Fibroblast of lung (primary cell): ENCODE results near the gene EZR. TPM values are rescaled to one million over a fixed set of nuclear protein-coding genes. Genes with fewer than 3 reads are reported as not detected.

Source experiments
- DNase-seq, 2 donors: peaks; one replicate each; pipeline versions ENCODE4 v3.0.0 to v3.0.0-alpha.2; 2010; ENCODE audit warnings: low read depth in 2 of 2
- H2AFZ ChIP-seq: 2 replicates; pipeline ENCODE4 v1.5.1; 2012; ENCODE audit warnings: low read length, control low read depth, inconsistent platforms
- H3K27ac ChIP-seq: 2 replicates; pipeline ENCODE4 v1.5.1; 2011; ENCODE audit warnings: low read length, control low read depth; ENCODE audit not compliant: insufficient read depth
- H3K27me3 ChIP-seq: 2 replicates; pipeline ENCODE4 v1.5.1; 2011; ENCODE audit warnings: mild to moderate bottlenecking, low read length; ENCODE audit not compliant: control insufficient read depth, insufficient read depth
- H3K36me3 ChIP-seq: 2 replicates; pipeline ENCODE4 v1.5.1; 2011; ENCODE audit warnings: low read length; ENCODE audit not compliant: control insufficient read depth, insufficient read depth
- H3K4me1 ChIP-seq: 2 replicates; pipeline ENCODE4 v1.5.1; 2011; ENCODE audit warnings: low read length; ENCODE audit not compliant: control insufficient read depth, insufficient read depth; ENCODE audit errors: extremely low read depth
- H3K4me2 ChIP-seq: 2 replicates; pipeline ENCODE4 v1.5.1; 2011; ENCODE audit warnings: low read length, control low read depth; ENCODE audit not compliant: insufficient read depth; ENCODE audit errors: extremely low read depth
- H3K4me3 ChIP-seq, 4 experiments: fragments of 200-600 bp in 1 of 4; sonication (generic) in 1 of 4; replicated peaks in 1 of 4; 2 replicates each; pipeline ENCODE4 v1.5.1; 2011 to 2016; ENCODE audit warnings: low read length in 4 of 4, low read depth in 3 of 4, mild to moderate bottlenecking in 3 of 4, control low read depth in 2 of 4, inconsistent platforms in 1 of 4, mixed read lengths in 1 of 4; ENCODE audit not compliant: insufficient read depth in 1 of 4; ENCODE audit errors: control extremely low read depth in 1 of 4
- H3K79me2 ChIP-seq: 2 replicates; pipeline ENCODE4 v1.5.1; 2012; ENCODE audit warnings: mild to moderate bottlenecking, low read length, inconsistent platforms; ENCODE audit not compliant: control insufficient read depth, insufficient read depth
- H3K9ac ChIP-seq: 2 replicates; pipeline ENCODE4 v1.5.1; 2011; ENCODE audit warnings: mild to moderate bottlenecking, low read length, control low read depth; ENCODE audit not compliant: insufficient read depth
- H3K9me3 ChIP-seq: 2 replicates; pipeline ENCODE4 v1.5.1; 2012; ENCODE audit warnings: low read depth, low read length; ENCODE audit not compliant: control insufficient read depth, insufficient read depth
- H4K20me1 ChIP-seq: 2 replicates; pipeline ENCODE4 v1.5.1; 2011; ENCODE audit warnings: low read length; ENCODE audit not compliant: control insufficient read depth, insufficient read depth; ENCODE audit errors: extremely low read depth
- EZH2 ChIP-seq: IDR thresholded peaks from 2 replicates; pipeline ENCODE4 v1.5.1; 2012; ENCODE audit warnings: low read length, control low read depth, mild to moderate bottlenecking; ENCODE audit errors: missing control alignments
- polyA plus RNA-seq, 2 donors: library from polyadenylated mRNA; depleted of rRNA in 1 of 2; stranded (reverse) in 1 of 2; unstranded in 1 of 2; fragments of >200 nt; gene quantifications; 2 replicates each; pipeline ENCODE4 v1.2.1, GENCODE V29; 2011 to 2012; ENCODE audit warnings: missing spikeins in 1 of 2
- total RNA-seq: library from RNA; depleted of rRNA; stranded (reverse); fragments of >200 nt; gene quantifications from 2 replicates; pipeline ENCODE4 v1.2.1, GENCODE V29; 2014
- TF ChIP-seq, protein P1 (sequence below), 2 donors: IDR thresholded peaks in 1 of 2; conservative IDR thresholded peaks in 1 of 2; 1 replicate in 1 of 2; 2 replicates in 1 of 2; pipeline ENCODE4 v1.5.1; 2011 to 2012; ENCODE audit warnings: low read length in 2 of 2, control low read depth in 1 of 2, inconsistent platforms in 1 of 2, low read depth in 1 of 2, mild to moderate bottlenecking in 1 of 2

Gene EZR
- total and polyA plus RNA-seq, 2 donors (not counting 1 experiment from before 2014, with no cell fraction given) = 89.0 to 132 TPM

DNA sequence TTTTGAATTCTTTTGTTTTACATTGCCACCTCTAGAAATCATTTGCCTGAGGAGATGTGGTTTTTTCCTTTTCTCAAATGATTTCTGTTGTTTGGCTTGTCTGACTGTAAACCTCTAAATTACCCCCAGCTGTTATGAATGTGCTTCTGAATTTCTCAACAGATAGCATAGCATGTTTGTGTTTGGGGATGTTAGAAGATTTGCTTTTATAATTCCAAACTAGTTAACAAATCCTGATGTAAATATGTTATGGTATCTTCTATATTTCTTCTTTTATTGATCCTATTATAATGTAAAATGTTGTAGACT is 31.6 kb upstream of the EZR start:
- Histone ChIP-seq H2AFZ (no peak overlapping the region), H3K79me2 (no peaks in the 10 kb centered on the region), H3K4me2 (peak overlapping the region; percentile 72), H3K27me3 (no peaks in the 10 kb centered on the region), H3K9me3 (no peaks in the 10 kb centered on the region), H3K36me3 (no peaks in the 10 kb centered on the region), H3K4me3 (no peak overlapping the region), H3K27ac (peak overlapping the region; percentile 90), H4K20me1 (no peaks in the 10 kb centered on the region), H3K9ac (no peak overlapping the region), H3K4me1 (peaks cover 19% of the 10 kb centered on the region)
- TF ChIP-seq EZH2 = no peak
- TF ChIP-seq, protein P1, sequence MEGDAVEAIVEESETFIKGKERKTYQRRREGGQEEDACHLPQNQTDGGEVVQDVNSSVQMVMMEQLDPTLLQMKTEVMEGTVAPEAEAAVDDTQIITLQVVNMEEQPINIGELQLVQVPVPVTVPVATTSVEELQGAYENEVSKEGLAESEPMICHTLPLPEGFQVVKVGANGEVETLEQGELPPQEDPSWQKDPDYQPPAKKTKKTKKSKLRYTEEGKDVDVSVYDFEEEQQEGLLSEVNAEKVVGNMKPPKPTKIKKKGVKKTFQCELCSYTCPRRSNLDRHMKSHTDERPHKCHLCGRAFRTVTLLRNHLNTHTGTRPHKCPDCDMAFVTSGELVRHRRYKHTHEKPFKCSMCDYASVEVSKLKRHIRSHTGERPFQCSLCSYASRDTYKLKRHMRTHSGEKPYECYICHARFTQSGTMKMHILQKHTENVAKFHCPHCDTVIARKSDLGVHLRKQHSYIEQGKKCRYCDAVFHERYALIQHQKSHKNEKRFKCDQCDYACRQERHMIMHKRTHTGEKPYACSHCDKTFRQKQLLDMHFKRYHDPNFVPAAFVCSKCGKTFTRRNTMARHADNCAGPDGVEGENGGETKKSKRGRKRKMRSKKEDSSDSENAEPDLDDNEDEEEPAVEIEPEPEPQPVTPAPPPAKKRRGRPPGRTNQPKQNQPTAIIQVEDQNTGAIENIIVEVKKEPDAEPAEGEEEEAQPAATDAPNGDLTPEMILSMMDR (conservative IDR thresholded peaks at IDR 0.05 in 1 of 2, IDR thresholded peaks at IDR 0.05 in 1 of 2; ENCODE audit: low read depth in 1 of 2, low read length in 2 of 2) = no peak
- DNase-seq = peak; percentile 23 to 24

DNA sequence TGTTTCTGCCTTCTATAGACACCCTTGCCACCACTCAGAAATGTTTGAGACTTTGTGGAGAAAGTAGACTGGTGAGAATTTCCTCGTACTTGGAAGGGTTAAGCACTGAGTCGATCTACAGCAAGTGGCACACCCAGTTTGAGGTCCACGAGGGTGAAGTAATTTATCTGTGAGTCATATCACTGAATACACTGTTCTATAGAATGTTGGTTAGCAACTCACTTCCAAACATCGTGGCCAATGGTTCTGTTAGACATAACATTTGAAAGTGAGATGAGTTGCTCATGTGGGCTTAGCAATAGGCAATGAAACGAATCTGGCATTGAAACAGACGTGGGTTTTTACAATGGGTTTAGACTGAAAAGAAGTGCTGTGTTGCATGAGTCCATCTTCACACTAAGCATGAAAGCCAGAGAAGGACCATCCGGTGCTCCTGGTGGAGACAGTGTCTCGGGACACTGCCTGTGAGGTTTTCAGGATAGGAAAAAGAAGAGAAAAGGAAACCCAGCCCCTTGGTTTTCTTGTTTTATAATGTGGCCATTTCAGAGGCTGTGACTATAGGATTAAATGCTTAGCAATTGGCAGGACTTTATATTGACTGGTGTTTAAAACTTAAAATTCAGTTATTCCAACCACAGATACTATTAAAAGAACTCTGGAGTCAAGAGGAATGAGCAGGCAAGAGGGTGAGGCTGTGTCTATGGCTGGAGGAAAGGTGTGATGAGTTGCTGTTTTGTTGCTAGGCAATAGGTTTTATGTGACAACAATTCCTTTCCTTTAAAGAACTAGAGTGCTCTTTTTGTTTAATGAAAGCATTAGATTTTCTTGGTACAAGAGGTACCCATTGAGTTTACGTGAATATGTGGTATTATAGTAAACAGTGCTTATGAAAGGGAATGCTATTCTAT is 31.0 kb upstream of the EZR start:
- Histone ChIP-seq H3K79me2 (no peaks in the 10 kb centered on the region), H3K9ac (peak overlapping the region; percentile 29), H3K27ac (peak overlapping the region; percentile 90), H4K20me1 (no peaks in the 10 kb centered on the region), H3K4me2 (peak overlapping the region; percentile 72), H3K9me3 (no peaks in the 10 kb centered on the region), H3K4me1 (peaks cover 19% of the 10 kb centered on the region), H3K27me3 (no peaks in the 10 kb centered on the region), H3K4me3 (no peak overlapping the region), H3K36me3 (no peaks in the 10 kb centered on the region), H2AFZ (no peak overlapping the region)
- peak; percentile 91 to 98 for DNase-seq
- TF ChIP-seq, protein P1 (conservative IDR thresholded peaks at IDR 0.05 in 1 of 2, IDR thresholded peaks at IDR 0.05 in 1 of 2; ENCODE audit: low read depth in 1 of 2, low read length in 2 of 2) = no peak
- no peak for TF ChIP-seq EZH2

DNA sequence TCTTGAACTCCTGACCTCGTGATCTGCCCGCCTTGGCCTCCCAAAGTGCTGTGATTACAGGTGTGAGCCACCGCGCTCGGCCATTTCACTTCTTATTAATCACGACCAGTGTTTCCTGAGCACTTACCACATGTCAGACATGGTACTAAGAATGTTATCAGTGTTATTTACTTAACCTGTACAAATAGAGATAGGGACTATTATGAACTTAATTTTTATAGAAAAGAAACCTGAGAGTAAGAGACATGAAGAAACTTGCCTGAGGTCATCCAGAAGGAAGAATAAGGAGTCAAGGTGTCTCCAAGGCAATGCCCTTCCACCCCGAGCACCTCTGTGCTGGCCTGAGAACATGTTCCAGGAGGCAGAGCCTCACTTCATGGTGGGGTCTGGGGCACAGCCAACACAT is 29.3 kb upstream of the EZR start:
- no peak for DNase-seq
- H3K79me2 ChIP-seq = no peaks in the 10 kb centered on the region
- H3K4me2 ChIP-seq = no peak overlapping the region
- H3K27me3 ChIP-seq = no peaks in the 10 kb centered on the region
- no peaks in the 10 kb centered on the region for H3K9me3 ChIP-seq
- no peaks in the 10 kb centered on the region for H3K36me3 ChIP-seq
- H3K4me1 ChIP-seq = peaks cover 13% of the 10 kb centered on the region
- H3K9ac ChIP-seq = no peak overlapping the region
- H2AFZ ChIP-seq = no peak overlapping the region
- H3K4me3 ChIP-seq = no peak overlapping the region
- TF ChIP-seq, protein P1 (conservative IDR thresholded peaks at IDR 0.05 in 1 of 2, IDR thresholded peaks at IDR 0.05 in 1 of 2; ENCODE audit: low read depth in 1 of 2, low read length in 2 of 2) = no peak
- H3K27ac ChIP-seq = no peak overlapping the region
- no peaks in the 10 kb centered on the region for H4K20me1 ChIP-seq
